Type B pancreatic cell (in vitro differentiated cells): ENCODE data around the gene ANO5. TPM values are rescaled to one million over a fixed set of nuclear protein-coding genes. Genes with fewer than 3 reads are reported as not detected.

Source experiments
- DNase-seq: peaks from one replicate; pipeline ENCODE4 v3.0.0; 2021; ENCODE audit warnings: mixed read lengths; ENCODE audit not compliant: unreplicated experiment; ENCODE audit errors: extremely low spot score
- H3K27ac Mint-ChIP-seq: 2 replicates; pipeline ENCODE4 v1.8.0; 2021; ENCODE audit warnings: mild to moderate bottlenecking, mixed read lengths
- H3K27me3 Mint-ChIP-seq: 2 replicates; pipeline ENCODE4 v1.8.0; 2021; ENCODE audit warnings: mixed read lengths
- H3K36me3 Mint-ChIP-seq: 2 replicates; pipeline ENCODE4 v1.8.0; 2021; ENCODE audit warnings: mixed read lengths
- H3K4me1 Mint-ChIP-seq: one replicate; pipeline ENCODE4 v1.8.0; 2021; ENCODE audit warnings: mixed read lengths; ENCODE audit not compliant: unreplicated experiment
- H3K4me3 Mint-ChIP-seq: 2 replicates; pipeline ENCODE4 v1.8.0; 2021; ENCODE audit warnings: mild to moderate bottlenecking, mixed read lengths
- H3K9me3 Mint-ChIP-seq: 2 replicates; pipeline ENCODE4 v1.8.0; 2021; ENCODE audit warnings: mixed read lengths
- CTCF ChIP-seq: fragments of 200-600 bp; sonication (generic); conservative IDR thresholded peaks from 2 replicates; pipeline ENCODE4 v1.5.0; 2021; ENCODE audit warnings: antibody characterized with exemption, mild to moderate bottlenecking
- long read RNA-seq: library from polyadenylated mRNA; unstranded; transcript quantifications from one replicate; pipeline ENCODE4 v2.0.0, GENCODE V29; 2020
- total RNA-seq: library from RNA; stranded (reverse); gene quantifications from 2 replicates; pipeline ENCODE4 v1.2.1, GENCODE V29; 2021; ENCODE audit warnings: low replicate concordance

Gene ANO5
- total RNA-seq: 4.1 and 4.3 TPM in 2 replicates
- long read RNA-seq, partial matches to known transcripts: 1 of 3 reads
- long read RNA-seq, other reads (novel, unspliced or antisense): 2 of 3 reads

GRCh38 chr11:22192642-22193347 is at the start of gene ANO5:
TSS of gene ANO5 (plus strand) at chr11:22193085. CDS start at chr11:22193493, 408 bp downstream.
- Mint-ChIP-seq H3K27me3 (peaks cover 24% of the 10 kb centered on the region), H3K4me1 (peaks cover 14% of the 10 kb centered on the region), H3K36me3 (no peaks in the 10 kb centered on the region), H3K4me3 (peak within 1 kb of the TSS; percentile 96), H3K9me3 (no peaks in the 10 kb centered on the region), H3K27ac (peak within 1 kb of the TSS; percentile 63)
- no peak for TF ChIP-seq CTCF
- peak; percentile 78 for DNase-seq

- Mint-ChIP-seq H3K4me3 (no peak overlapping the region), H3K4me1 (no peaks in the 10 kb centered on the region)
- TF ChIP-seq CTCF: no peak
These were observed 41.2 kb upstream of the ANO5 start for GRCh38 chr11:22151649-22152197.

GRCh38 chr11:22157531-22157930 is 35.4 kb upstream of the ANO5 start:
- no peaks in the 10 kb centered on the region for H3K4me1 Mint-ChIP-seq
- H3K36me3 Mint-ChIP-seq: no peaks in the 10 kb centered on the region
- no peaks in the 10 kb centered on the region for H3K9me3 Mint-ChIP-seq
- DNase-seq: no peak
- peaks cover 4% of the 10 kb centered on the region for H3K27me3 Mint-ChIP-seq
- H3K27ac Mint-ChIP-seq: no peak overlapping the region
- no peak for TF ChIP-seq CTCF
- H3K4me3 Mint-ChIP-seq: no peak overlapping the region

More at GRCh38 chr11:22151649-22152197, 41.2 kb upstream of the ANO5 start:
- Mint-ChIP-seq H3K27ac (no peak overlapping the region), H3K9me3 (peaks cover 6% of the 10 kb centered on the region), H3K27me3 (peaks cover 3% of the 10 kb centered on the region), H3K36me3 (no peaks in the 10 kb centered on the region)
- no peak for DNase-seq

- Mint-ChIP-seq H3K4me1 (no peaks in the 10 kb centered on the region), H3K9me3 (no peaks in the 10 kb centered on the region), H3K36me3 (no peaks in the 10 kb centered on the region), H3K4me3 (no peak overlapping the region), H3K27me3 (peaks cover 4% of the 10 kb centered on the region), H3K27ac (no peak overlapping the region)
- no peak for TF ChIP-seq CTCF
- no peak for DNase-seq
These were observed 31.4 kb upstream of the ANO5 start for GRCh38 chr11:22161489-22161888.

- Mint-ChIP-seq H3K27ac (no peak overlapping the region), H3K4me3 (no peak overlapping the region), H3K9me3 (no peaks in the 10 kb centered on the region), H3K36me3 (no peaks in the 10 kb centered on the region), H3K4me1 (no peaks in the 10 kb centered on the region), H3K27me3 (peaks cover 4% of the 10 kb centered on the region)
- no peak for TF ChIP-seq CTCF
- no peak for DNase-seq
These were observed 30.1 kb upstream of the ANO5 start for GRCh38 chr11:22162756-22163155.
